ENCODE results near the gene NBEA.

The NBEA gene

DNA sequence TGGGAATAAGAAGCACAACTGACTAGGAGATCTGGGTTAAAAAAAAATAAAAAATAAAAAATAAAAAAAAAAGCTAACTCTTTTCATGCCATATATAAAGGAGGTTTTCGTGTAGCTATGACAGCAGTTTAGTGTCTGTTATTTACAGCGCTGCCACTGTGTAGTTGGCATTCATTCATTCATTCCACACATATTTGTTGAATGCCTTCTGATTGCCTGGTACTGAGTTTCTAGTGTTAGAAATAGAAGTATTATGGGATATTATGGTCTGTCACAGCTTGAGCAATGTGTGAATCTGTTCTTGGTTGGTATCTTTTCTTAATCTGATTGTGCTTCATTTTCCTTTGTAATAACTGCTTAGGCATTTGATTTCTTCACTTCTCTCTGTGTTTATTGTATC, 237.4 kb downstream of the NBEA start:
- DNase-seq (ENCODE audit: low read depth) = peak; percentile 90
- no peak overlapping the region for H3K4me3 ChIP-seq (ENCODE audit: low read length)
- TF ChIP-seq, protein P1, sequence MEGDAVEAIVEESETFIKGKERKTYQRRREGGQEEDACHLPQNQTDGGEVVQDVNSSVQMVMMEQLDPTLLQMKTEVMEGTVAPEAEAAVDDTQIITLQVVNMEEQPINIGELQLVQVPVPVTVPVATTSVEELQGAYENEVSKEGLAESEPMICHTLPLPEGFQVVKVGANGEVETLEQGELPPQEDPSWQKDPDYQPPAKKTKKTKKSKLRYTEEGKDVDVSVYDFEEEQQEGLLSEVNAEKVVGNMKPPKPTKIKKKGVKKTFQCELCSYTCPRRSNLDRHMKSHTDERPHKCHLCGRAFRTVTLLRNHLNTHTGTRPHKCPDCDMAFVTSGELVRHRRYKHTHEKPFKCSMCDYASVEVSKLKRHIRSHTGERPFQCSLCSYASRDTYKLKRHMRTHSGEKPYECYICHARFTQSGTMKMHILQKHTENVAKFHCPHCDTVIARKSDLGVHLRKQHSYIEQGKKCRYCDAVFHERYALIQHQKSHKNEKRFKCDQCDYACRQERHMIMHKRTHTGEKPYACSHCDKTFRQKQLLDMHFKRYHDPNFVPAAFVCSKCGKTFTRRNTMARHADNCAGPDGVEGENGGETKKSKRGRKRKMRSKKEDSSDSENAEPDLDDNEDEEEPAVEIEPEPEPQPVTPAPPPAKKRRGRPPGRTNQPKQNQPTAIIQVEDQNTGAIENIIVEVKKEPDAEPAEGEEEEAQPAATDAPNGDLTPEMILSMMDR (conservative IDR thresholded peaks at IDR 0.05; ENCODE audit: low read length) = no peak

DNA sequence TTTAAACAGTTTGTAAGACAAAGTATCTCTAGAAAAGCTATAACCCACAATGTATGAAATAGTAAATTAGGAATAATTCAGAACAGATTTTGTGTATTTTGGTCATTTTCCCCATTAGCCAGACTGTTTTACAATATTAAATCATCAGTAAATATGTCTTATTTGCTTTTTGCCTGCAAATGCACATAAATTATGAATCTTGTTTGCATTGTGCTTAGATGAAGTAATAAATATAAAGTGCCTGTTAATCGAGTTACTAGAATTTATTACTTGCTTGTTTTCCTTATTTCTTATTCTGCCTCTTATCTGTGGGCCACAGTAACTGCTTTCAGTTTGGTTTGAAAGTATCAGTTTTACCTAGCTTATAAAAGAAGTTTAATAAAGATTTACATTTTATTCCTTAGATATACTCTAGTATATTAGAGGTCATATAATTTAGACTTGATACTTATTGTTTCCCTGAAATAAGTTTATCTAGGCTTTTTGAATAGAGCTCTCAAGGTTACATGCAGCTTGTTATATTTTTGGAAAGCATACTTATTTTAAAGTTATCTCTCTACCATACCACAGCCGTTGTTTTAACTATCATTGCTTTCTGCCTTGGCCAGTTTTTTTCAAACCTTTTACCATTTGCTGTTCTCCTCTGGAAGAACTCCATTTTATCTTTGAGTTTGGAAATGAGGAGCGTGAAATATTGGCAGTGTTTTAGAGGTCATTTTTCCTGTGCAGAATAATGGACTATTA, 238.0 kb downstream of the NBEA start:
- DNase-seq (ENCODE audit: low read depth) = no peak
- TF ChIP-seq, protein P1 (conservative IDR thresholded peaks at IDR 0.05; ENCODE audit: low read length) = no peak

DNA sequence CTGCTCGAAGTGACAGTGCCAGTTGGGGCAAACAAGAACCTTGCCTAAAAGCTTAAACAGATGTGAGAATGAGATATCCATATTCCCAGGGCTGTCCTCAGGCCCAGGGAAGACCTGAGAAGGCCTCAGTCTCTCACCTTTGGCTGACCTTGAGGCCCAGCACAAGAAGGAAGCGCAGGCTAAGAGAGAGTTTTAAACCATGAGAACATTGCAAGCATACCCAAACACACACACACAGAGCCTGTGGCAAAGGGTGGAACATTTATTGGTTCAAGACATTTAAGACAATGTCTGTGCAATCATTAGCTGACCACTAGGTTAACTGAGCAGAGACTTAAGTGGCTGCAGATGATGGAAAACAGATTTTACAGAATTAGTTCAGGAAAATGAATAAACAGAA, 248.2 kb downstream of the NBEA start:
- H3K4me3 ChIP-seq (ENCODE audit: low read length) = no peak overlapping the region
- TF ChIP-seq, protein P1 (conservative IDR thresholded peaks at IDR 0.05; ENCODE audit: low read length) = no peak
- DNase-seq (ENCODE audit: low read depth) = peak; percentile 87

More for the DNA sequence above, 238.0 kb downstream of the NBEA start:
- H3K4me3 ChIP-seq (ENCODE audit: low read length) = no peak overlapping the region

DNA sequence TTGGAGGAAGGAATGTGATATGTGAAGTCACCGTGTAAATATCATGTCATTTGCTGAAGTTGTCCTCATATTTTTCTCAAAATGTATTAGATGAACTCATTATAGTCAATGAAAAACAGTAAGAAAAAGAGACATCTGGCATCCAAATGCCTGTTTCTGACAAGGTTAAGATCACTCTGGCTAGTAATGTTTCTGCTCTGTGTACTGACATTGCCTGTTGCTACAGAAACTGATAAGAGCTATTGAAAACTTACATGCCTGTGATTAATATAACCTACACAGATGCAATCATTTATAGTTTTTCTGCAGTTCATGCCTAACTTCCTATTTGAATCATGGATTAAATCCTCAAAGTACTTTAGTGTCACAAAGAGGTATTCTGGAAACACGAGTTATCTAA, 249.8 kb downstream of the NBEA start:
- DNase-seq (ENCODE audit: low read depth) = peak; percentile 56
- H3K4me3 ChIP-seq (ENCODE audit: low read length) = no peak overlapping the region
- TF ChIP-seq, protein P1 (conservative IDR thresholded peaks at IDR 0.05; ENCODE audit: low read length) = no peak

DNA sequence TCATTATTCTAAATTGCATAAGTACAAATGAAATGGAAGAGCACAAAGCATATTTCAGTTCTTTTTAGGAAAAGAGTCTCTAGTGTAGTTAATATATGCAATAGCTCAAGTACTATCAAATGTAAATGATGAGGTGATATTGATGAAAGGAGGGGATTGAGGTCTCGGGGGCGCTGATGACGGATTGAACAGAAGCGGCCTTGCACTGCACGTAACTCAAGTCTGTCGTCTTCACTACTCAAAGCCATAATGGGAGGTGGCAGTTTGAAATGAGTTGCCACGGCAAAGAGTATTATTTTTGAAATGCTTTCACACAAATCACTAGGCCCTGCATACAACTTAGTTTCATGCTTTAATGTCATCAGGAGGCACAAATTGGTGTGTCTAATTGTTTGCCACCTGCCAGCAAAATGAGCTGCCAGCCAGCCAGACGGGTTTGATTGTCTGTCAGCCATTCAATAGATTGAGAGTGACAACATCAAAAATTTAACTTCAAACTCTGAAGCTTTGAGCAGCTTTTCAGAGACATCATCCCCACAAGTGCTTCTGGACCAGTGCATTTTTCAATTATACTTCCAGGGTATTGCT, 256.6 kb downstream of the NBEA start:
- DNase-seq (ENCODE audit: low read depth) = no peak
- no peak overlapping the region for H3K4me3 ChIP-seq (ENCODE audit: low read length)

DNA sequence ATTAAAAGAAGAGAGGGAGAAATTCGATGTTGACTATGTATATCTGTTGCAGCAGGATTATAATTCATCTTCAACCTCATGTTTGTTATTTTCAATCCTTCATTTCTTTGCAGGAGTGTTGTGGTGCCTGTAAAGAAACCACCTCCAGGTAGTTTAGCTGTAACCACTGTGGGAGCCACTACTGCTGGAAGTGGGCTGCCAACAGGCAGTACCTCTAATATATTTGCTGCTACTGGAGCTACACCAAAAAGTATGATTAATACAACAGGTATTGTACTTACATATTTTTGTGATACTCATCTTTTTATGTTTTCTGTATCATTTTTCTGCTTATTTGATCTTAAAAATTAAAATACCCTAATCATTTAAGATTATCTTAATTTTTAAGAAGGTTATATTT, 266.5 kb downstream of the NBEA start:
- no peak for DNase-seq (ENCODE audit: low read depth)
- H3K4me3 ChIP-seq (ENCODE audit: low read length) = no peak overlapping the region
- TF ChIP-seq, protein P1 (conservative IDR thresholded peaks at IDR 0.05; ENCODE audit: low read length) = no peak

More for the DNA sequence above, 256.6 kb downstream of the NBEA start:
- TF ChIP-seq, protein P1 (conservative IDR thresholded peaks at IDR 0.05; ENCODE audit: low read length) = no peak

DNA sequence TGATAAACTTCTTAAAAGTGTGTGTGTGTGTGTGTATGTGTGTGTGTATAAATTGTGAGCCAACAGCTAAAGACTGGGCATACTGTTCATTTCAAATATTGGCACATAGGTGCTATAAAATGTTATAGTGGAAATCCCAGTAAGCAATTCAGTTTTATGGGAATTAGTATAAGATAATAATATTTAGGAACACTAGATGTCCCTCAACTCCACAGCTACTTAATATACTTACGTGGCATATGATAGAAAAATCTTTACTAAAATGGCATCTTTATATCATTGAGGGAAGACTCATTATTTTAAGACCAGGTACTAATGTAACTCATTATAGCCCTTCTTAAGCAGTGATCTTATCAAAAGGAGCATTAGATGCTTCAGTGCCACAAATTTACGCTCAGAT, 268.2 kb downstream of the NBEA start:
- DNase-seq (ENCODE audit: low read depth) = peak; percentile 8
- H3K4me3 ChIP-seq (ENCODE audit: low read length) = no peak overlapping the region
- TF ChIP-seq, protein P1 (conservative IDR thresholded peaks at IDR 0.05; ENCODE audit: low read length) = peak; percentile 28; the same call in 1 of the 2 replicates
